Thoracic aorta (tissue), 2 donors: ENCODE results near the gene ATP6V0E1. TPM values are rescaled to one million over a fixed set of nuclear protein-coding genes. Genes with fewer than 3 reads are reported as not detected.

Source experiments
- ATAC-seq: fragments of 150-250 bp; one replicate; pipeline ENCODE4 v1.8.0; 2017; ENCODE audit warnings: low read depth; ENCODE audit not compliant: insufficient number of reproducible peaks, low FRiP score
- DNase-seq: peaks from one replicate; pipeline ENCODE4 v3.0.0-alpha.2; 2020; ENCODE audit warnings: low spot score
- H3K27ac ChIP-seq, 2 donors: fragments of 200-600 bp; sonication (generic); 1 replicate in 1 of 2; 2 replicates in 1 of 2; pipeline ENCODE4 v1.5.1; 2016; ENCODE audit warnings: mild to moderate bottlenecking in 2 of 2, moderate library complexity in 2 of 2
- H3K27me3 ChIP-seq: fragments of 200-600 bp; sonication (generic); replicated peaks from 2 replicates; pipeline ENCODE4 v1.6.0; 2016; ENCODE audit warnings: mild to moderate bottlenecking; ENCODE audit not compliant: insufficient read depth
- H3K36me3 ChIP-seq: fragments of 200-600 bp; sonication (generic); one replicate; pipeline ENCODE4 v1.5.1; 2016
- H3K4me1 ChIP-seq, 2 donors: fragments of 200-600 bp; sonication (generic); 1 replicate in 1 of 2; 2 replicates in 1 of 2; pipeline versions ENCODE4 v1.5.1 to v1.6.0; 2016; ENCODE audit warnings: low read depth in 2 of 2, mild to moderate bottlenecking in 1 of 2; ENCODE audit not compliant: control insufficient read depth in 1 of 2
- H3K4me3 ChIP-seq: fragments of 200-600 bp; sonication (generic); 2 replicates; pipeline ENCODE4 v1.5.1; 2016; ENCODE audit warnings: mild to moderate bottlenecking
- H3K9me3 ChIP-seq: fragments of 200-600 bp; sonication (generic); 2 replicates; pipeline ENCODE4 v1.5.1; 2016
- total RNA-seq, 2 donors: library from RNA; depleted of rRNA; stranded (reverse); fragments of >200 nt; gene quantifications; one replicate each; pipeline versions ENCODE4 v1.1.0 to v1.2.3, GENCODE V29; 2016
- TF ChIP-seq, protein P1 (sequence below): fragments of 200-600 bp; sonication (generic); IDR thresholded peaks from one replicate; pipeline ENCODE4 v1.5.1; 2019; ENCODE audit warnings: antibody characterized with exemption

The ATP6V0E1 gene
- total RNA-seq = 100 to 1,000 TPM; 117 to 123 TPM

DNA sequence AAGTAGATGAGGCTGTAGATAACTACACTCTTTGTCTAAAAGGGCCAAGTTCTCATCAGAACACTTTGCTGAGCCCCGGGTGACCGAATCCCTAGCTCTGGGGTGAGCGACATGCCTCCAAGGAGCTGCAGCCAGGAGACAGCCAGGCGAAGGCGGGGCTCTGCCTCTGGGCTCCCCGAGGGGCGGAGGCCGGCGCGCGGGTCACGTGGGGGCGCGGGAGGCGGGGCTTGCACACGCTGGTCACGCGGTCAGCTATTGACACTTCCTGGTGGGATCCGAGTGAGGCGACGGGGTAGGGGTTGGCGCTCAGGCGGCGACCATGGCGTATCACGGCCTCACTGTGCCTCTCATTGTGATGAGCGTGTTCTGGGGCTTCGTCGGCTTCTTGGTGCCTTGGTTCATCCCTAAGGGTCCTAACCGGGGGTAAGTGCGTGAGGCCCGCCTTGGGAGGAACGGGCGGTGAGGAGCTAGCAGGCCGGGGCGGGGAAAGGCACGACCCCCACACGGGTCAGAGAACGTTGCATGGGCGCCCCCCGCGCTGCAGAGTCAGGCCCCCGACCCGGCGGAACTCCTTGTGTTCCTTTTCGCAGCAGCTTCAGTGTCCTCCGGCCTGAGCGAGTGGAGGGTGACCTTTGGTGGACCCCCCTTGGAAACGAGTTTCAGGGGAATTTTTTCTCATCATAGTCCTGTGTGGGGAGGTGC, at the start of gene ATP6V0E1:
ATP6V0E1 (plus strand) TSS at position 230 of the 702 bp plus-strand sequence; CDS start at position 320, 90 bp downstream.
- peak; percentile 92 for ATAC-seq
- TF ChIP-seq, protein P1, sequence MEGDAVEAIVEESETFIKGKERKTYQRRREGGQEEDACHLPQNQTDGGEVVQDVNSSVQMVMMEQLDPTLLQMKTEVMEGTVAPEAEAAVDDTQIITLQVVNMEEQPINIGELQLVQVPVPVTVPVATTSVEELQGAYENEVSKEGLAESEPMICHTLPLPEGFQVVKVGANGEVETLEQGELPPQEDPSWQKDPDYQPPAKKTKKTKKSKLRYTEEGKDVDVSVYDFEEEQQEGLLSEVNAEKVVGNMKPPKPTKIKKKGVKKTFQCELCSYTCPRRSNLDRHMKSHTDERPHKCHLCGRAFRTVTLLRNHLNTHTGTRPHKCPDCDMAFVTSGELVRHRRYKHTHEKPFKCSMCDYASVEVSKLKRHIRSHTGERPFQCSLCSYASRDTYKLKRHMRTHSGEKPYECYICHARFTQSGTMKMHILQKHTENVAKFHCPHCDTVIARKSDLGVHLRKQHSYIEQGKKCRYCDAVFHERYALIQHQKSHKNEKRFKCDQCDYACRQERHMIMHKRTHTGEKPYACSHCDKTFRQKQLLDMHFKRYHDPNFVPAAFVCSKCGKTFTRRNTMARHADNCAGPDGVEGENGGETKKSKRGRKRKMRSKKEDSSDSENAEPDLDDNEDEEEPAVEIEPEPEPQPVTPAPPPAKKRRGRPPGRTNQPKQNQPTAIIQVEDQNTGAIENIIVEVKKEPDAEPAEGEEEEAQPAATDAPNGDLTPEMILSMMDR = no peak
- H3K4me3 ChIP-seq = peak within 1 kb of the TSS; percentile 87

DNA sequence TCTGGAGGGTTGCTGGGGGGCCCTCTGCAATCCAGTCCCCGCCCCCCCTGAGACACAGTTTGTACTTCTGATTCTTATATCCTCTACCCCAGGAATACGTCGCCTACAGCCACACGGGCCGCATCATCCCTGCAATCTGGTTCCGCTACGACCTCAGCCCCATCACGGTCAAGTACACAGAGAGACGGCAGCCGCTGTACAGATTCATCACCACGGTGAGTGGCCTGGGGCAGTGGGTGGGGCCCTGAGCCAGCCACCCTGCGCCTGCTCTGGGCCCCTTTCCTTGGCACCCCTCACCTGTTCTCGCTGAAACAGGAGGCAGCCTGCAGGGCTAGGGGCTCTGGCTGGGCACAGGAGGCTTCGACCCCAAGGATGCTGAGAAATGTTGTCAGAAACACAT, 48.5 kb upstream of the ATP6V0E1 start:
- H3K27ac ChIP-seq = no peak overlapping the region
- no peak for DNase-seq
- ATAC-seq = no peak
- no peaks in the 10 kb centered on the region for H3K27me3 ChIP-seq
- TF ChIP-seq, protein P1 = no peak
- H3K9me3 ChIP-seq = no peaks in the 10 kb centered on the region
- H3K4me1 ChIP-seq = peaks cover 8 to 29% of the 10 kb centered on the region in 2 donors
- no peak overlapping the region for H3K4me3 ChIP-seq
- H3K36me3 ChIP-seq = peaks cover 30% of the 10 kb centered on the region

More for the DNA sequence above, at the start of gene ATP6V0E1:
- Histone ChIP-seq H3K27ac (peak within 1 kb of the TSS; percentile 89 to 98), H3K4me1 (peaks cover 26 to 44% of the 10 kb centered on the region in 2 donors), H3K36me3 (no peaks in the 10 kb centered on the region), H3K9me3 (no peaks in the 10 kb centered on the region), H3K27me3 (no peaks in the 10 kb centered on the region)
- DNase-seq = peak; percentile 85

DNA sequence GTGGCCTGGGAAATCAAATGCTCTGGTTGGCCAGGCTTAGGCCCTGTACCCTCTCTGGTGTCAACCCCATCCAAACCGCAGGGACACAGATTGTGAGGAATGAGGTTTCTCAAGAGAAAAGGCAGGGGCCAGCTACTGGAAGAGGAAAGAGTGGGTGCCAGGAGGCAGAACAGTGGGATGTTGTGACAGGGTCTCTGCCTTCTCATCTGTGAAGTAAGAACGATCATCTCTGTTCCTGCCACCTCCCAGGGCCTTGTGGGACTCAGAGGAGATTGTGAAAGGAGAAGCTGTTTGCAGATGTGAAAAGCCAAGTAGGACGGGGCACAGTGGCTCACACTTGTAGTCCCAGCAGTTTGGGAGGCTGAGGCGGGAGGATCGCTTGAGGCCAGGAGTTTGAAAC, 47.2 kb upstream of the ATP6V0E1 start:
- TF ChIP-seq, protein P1 = no peak
- Histone ChIP-seq H3K4me1 (peaks cover 0 to 17% of the 10 kb centered on the region in 2 donors), H3K36me3 (peaks cover 30% of the 10 kb centered on the region), H3K27ac (no peak overlapping the region), H3K27me3 (no peaks in the 10 kb centered on the region), H3K9me3 (no peaks in the 10 kb centered on the region), H3K4me3 (no peak overlapping the region)
- no peak for ATAC-seq
- DNase-seq = no peak

DNA sequence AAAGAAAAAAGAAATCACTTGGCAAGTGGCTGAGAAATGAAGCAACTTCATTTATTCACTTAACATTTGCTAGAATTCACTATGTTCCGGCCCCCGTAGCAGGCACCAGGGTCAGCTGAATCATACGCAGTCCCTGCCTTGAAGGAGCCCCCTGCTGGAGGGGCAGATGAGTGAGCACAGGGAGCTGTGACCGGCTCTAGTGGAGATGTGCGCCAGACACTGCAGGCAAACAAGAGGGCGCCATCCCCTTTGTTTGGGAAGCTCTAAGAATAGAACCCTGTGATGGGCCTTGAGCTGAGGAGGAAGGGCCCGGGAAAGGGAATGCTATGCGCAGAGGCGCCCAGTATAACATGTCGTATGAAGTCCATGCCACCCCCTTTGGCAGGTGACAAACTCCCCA, 44.5 kb upstream of the ATP6V0E1 start:
- Histone ChIP-seq H3K4me1 (no peaks in the 10 kb centered on the region), H3K36me3 (peaks cover 33% of the 10 kb centered on the region), H3K27ac (no peak overlapping the region), H3K9me3 (no peaks in the 10 kb centered on the region), H3K4me3 (no peak overlapping the region), H3K27me3 (no peaks in the 10 kb centered on the region)
- TF ChIP-seq, protein P1 = no peak
- DNase-seq (no peak), ATAC-seq (no peak)

DNA sequence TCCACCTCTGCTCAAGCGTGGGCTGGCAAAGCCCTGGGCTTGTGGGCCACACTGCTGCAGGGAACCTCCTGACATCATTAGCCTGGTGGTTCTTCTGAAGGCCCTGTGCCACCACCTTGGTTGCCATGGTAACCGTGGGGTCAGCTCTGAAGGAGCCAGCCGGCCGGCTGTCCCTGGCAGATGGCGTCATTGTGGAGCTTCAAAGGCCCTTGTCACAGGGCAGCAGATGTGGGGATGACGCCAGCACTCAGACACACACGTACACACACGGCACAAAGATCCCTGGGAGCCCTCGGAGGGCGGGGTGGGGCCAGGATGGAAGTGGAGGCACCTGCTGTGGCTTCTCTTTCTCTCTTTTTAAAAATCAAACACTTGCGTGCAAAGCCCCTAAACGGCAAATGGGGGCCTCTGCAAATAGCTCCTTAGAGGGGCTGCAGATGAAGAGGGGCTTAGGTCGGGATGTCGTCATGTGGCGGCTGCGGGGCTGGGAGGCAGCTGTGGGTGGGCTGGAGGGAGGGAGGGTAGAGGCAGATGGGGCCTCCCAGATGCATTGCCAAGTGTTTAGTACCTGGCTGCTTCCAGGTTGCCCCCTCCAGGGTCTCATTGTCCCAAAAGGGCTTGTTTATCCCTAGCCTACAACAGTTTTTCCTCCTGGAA, 43.8 kb upstream of the ATP6V0E1 start:
- peaks cover 29% of the 10 kb centered on the region for H3K36me3 ChIP-seq
- no peak overlapping the region for H3K4me3 ChIP-seq
- H3K9me3 ChIP-seq = no peaks in the 10 kb centered on the region
- DNase-seq (no peak), ATAC-seq (no peak)
- H3K27me3 ChIP-seq = no peaks in the 10 kb centered on the region
- no peaks in the 10 kb centered on the region for H3K4me1 ChIP-seq
- peak overlapping the region in 1 of 2 donors; percentile 24 for H3K27ac ChIP-seq
- TF ChIP-seq, protein P1 = no peak
